ENCODE measurements around the gene CROCC2.

Gene CROCC2

GRCh38 chr2:240960971-240961876, 55.1 kb downstream of the CROCC2 start:
- H3K4me3 ChIP-seq (ENCODE audit: low read depth, low read length): no peak overlapping the region
- DNase-seq (ENCODE audit: low read depth): no peak
- TF ChIP-seq, protein P1, sequence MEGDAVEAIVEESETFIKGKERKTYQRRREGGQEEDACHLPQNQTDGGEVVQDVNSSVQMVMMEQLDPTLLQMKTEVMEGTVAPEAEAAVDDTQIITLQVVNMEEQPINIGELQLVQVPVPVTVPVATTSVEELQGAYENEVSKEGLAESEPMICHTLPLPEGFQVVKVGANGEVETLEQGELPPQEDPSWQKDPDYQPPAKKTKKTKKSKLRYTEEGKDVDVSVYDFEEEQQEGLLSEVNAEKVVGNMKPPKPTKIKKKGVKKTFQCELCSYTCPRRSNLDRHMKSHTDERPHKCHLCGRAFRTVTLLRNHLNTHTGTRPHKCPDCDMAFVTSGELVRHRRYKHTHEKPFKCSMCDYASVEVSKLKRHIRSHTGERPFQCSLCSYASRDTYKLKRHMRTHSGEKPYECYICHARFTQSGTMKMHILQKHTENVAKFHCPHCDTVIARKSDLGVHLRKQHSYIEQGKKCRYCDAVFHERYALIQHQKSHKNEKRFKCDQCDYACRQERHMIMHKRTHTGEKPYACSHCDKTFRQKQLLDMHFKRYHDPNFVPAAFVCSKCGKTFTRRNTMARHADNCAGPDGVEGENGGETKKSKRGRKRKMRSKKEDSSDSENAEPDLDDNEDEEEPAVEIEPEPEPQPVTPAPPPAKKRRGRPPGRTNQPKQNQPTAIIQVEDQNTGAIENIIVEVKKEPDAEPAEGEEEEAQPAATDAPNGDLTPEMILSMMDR (IDR thresholded peaks at IDR 0.05; ENCODE audit: control insufficient read depth, extremely low read depth, insufficient read depth): no peak

- H3K4me3 ChIP-seq (ENCODE audit: low read depth, low read length): no peak overlapping the region
- no peak for DNase-seq (ENCODE audit: low read depth)
- TF ChIP-seq, protein P1 (IDR thresholded peaks at IDR 0.05; ENCODE audit: control insufficient read depth, extremely low read depth, insufficient read depth): no peak
These were observed 55.8 kb downstream of the CROCC2 start for GRCh38 chr2:240961910-240962299.

DNA sequence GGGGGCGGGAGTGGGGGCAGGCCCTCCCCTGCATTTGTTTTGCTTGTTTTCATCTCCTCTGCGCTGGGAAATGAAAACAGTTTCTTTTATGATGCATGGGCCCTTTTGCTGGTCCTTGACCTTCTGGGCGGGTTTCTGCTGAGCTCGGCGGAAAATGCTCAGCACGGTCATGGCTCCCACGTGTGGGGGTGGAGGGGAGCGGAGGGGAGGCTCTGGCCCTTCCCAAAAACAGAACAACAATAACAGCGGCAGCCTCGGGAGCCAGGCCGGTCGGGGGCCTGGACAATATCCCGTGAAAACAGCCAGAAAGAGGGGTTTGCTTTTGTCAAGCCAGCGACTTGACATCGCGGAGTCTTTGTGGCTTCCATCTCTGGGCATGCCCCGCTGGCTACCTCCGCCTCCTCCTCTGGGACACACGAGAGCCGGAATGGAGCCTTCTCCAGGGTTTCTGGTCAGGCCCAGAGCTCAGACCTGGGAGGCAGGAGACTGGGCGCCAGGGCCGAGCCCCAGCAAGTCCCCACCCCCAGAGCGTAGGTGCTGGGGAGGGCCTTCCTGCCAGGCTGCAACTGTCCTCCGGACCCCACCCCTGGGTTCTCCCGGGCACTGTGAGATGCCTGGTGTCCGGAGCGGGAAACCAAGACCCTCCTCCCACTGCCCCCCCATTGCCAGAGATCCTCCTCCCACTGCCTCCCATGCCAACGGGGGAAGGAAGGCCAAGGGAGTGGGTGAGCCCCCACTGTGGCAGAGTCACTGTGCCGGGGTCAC, 56.3 kb downstream of the CROCC2 start:
- H3K4me3 ChIP-seq (ENCODE audit: low read depth, low read length): no peak overlapping the region
- TF ChIP-seq, protein P1 (IDR thresholded peaks at IDR 0.05; ENCODE audit: control insufficient read depth, extremely low read depth, insufficient read depth): no peak
- DNase-seq (ENCODE audit: low read depth): no peak

DNA sequence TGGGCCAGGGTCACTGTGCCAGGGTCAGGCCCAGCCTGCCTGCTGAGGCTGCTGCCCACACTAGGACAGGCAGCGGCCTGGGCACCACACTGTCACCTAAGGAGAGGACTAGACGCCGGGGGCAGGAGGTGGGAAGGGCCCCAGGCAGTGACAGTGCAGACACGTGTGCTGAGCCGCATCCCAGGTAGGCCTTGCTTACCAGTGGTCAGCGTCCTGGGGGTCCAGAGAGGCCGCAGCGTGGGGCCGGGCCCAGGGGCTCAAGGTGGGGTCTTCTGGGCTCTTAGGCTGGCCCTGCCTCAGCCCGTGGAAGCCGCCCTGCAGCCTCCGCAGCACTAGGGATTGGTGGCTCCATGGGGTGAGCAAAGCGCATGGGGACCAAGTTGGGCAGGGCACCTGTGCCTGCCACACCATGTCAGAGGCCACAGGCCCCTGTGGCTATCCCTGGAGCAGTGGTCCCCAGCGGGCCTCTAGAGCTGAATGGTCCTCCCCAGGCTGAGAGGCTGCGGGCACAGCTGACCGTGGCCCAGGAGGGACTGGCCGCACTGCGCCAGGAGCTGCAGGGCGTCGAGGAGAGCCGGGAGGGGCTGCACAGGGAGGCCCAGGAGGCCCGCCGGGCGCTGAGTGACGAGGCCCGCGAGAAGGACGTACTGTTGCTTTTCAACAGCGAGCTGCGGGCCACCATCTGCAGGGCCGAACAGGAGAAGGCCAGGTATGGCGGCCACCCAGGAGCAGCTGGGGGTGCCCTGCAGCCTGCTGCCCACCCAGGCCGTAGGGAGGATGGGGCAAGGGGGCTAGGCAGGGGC, 57.1 kb downstream of the CROCC2 start:
- TF ChIP-seq, protein P1 (IDR thresholded peaks at IDR 0.05; ENCODE audit: control insufficient read depth, extremely low read depth, insufficient read depth): no peak
- no peak for DNase-seq (ENCODE audit: low read depth)
- H3K4me3 ChIP-seq (ENCODE audit: low read depth, low read length): no peak overlapping the region

DNA sequence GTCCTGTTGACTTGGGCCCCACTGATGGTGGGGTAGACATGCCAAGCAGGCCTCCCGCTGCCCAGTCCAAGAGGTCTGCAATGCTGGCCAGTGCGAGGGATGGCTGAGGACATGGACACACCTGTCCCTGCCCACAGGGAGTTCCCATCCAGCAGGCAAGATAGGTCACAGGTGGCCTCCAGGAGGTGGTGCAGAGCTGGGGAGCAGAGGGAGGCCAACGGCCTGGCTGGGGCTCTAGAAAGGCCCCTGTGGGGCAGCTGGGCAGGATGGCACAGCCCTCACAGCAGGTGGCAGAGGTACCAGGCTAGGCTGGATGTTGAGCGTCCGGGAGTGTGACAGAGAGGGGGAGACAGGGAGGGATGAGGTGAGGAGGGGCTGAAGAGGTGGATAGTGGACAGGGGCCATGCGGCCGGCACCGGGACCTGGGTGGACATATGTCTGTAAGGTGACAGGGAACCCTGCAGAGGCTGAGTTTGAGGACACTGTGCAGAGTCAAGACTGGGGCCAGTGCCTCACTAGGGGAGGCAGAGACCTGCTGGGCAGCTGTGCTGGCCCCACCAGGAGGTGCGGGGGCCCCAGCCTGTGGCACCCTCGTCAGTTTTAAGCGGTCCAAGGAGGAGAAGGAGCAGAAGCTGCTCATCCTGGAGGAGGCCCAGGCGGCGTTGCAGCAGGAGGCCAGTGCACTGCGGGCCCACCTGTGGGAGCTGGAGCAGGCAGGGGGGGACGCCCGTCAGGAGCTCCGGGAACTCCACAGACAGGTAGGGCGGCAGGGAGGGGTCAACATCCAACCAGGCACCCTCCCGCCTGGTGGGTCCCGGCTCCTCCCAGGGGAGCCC, 58.0 kb downstream of the CROCC2 start:
- TF ChIP-seq, protein P1 (IDR thresholded peaks at IDR 0.05; ENCODE audit: control insufficient read depth, extremely low read depth, insufficient read depth): no peak
- no peak for DNase-seq (ENCODE audit: low read depth)
- H3K4me3 ChIP-seq (ENCODE audit: low read depth, low read length): no peak overlapping the region

Data from LNCaP clone FGC (cell line).